WTC11 (cell line): Measurements from ENCODE around the gene LASP1NB.
"Not testable (repeated sequence)": the region's sequence is repeated elsewhere in the genome, so short reads cannot be mapped to it uniquely, and the experiment has no call there.

Experiments used
- ATAC-seq: fragments of 200-7000 bp; cut with Tn5 transposase; 2 replicates; pipeline ENCODE4 v1.10.0; 2021; ENCODE audit warnings: mild to moderate bottlenecking, moderate library complexity
- CTCF ChIA-PET: fragments of 300-600 bp; sonication (Branson Sonifier 250); formaldehyde crosslinking; loops from one replicate; lab custom pipeline; 2021; ENCODE audit warnings: antibody characterized with exemption; lab: Charles Lee
- POLR2A ChIA-PET: fragments of 350-600 bp; sonication (Branson Sonifier 250); formaldehyde crosslinking; loops from one replicate; lab custom pipeline; 2021; ENCODE audit warnings: antibody characterized with exemption; lab: Charles Lee
- DNase-seq: peaks from one replicate; pipeline ENCODE4 v3.0.0; 2021; ENCODE audit warnings: low spot score
- H3K27ac Mint-ChIP-seq: 2 replicates; pipeline ENCODE4 v1.8.0; 2021; ENCODE audit warnings: mixed read lengths
- H3K27me3 Mint-ChIP-seq: 2 replicates; pipeline ENCODE4 v1.8.0; 2021; ENCODE audit warnings: low read depth, mild to moderate bottlenecking, moderate library complexity, mixed read lengths
- H3K36me3 Mint-ChIP-seq: 2 replicates; pipeline ENCODE4 v1.8.0; 2021; ENCODE audit warnings: mixed read lengths
- H3K4me1 Mint-ChIP-seq: 2 replicates; pipeline ENCODE4 v1.8.0; 2022; ENCODE audit warnings: mixed read lengths
- H3K4me3 Mint-ChIP-seq: 2 replicates; pipeline ENCODE4 v1.8.0; 2021; ENCODE audit warnings: mild to moderate bottlenecking, moderate library complexity, mixed read lengths
- H3K9me3 Mint-ChIP-seq: 2 replicates; pipeline ENCODE4 v1.8.0; 2021; ENCODE audit warnings: mixed read lengths
- ATF1 ChIP-seq: sonication (generic); formaldehyde crosslinking; IDR thresholded peaks from 2 replicates; pipeline ENCODE4 v1.8.1; 2023; ENCODE audit warnings: mild to moderate bottlenecking, moderate library complexity, missing genetic modification reagents
- ATF6 ChIP-seq: sonication (generic); formaldehyde crosslinking; IDR thresholded peaks from 2 replicates; pipeline ENCODE4 v1.8.1; 2023; ENCODE audit warnings: mild to moderate bottlenecking, missing genetic modification reagents
- IRF1 ChIP-seq: sonication (generic); formaldehyde crosslinking; IDR thresholded peaks from 2 replicates; pipeline ENCODE4 v1.8.0; 2023; ENCODE audit warnings: missing genetic modification reagents
- IRF2 ChIP-seq: sonication (generic); formaldehyde crosslinking; IDR thresholded peaks from 2 replicates; pipeline ENCODE4 v1.8.0; 2022; ENCODE audit warnings: low read depth, missing genetic modification reagents, borderline replicate concordance
- NR2C2 ChIP-seq: sonication (generic); formaldehyde crosslinking; IDR thresholded peaks from 2 replicates; pipeline ENCODE4 v1.8.0; 2022; ENCODE audit warnings: mild to moderate bottlenecking, missing genetic modification reagents
- TEAD1 ChIP-seq: sonication (generic); formaldehyde crosslinking; IDR thresholded peaks from 2 replicates; pipeline ENCODE4 v1.8.0; 2022; ENCODE audit warnings: mild to moderate bottlenecking, missing genetic modification reagents
- ZNF219 ChIP-seq: sonication (generic); formaldehyde crosslinking; IDR thresholded peaks from 2 replicates; pipeline ENCODE4 v1.8.0; 2023; ENCODE audit warnings: missing genetic modification reagents, mild to moderate bottlenecking, borderline replicate concordance
- ZNF317 ChIP-seq: sonication (generic); formaldehyde crosslinking; IDR thresholded peaks from 2 replicates; pipeline ENCODE4 v1.8.1; 2023; ENCODE audit warnings: low read depth, mild to moderate bottlenecking, moderate library complexity, missing genetic modification reagents, borderline replicate concordance
- ZNF396 ChIP-seq: fragments of 250-450 bp; sonication (Bioruptor Pico); IDR thresholded peaks from 2 replicates; pipeline ENCODE4 v1.8.0; 2021; ENCODE audit warnings: mild to moderate bottlenecking, moderate library complexity, borderline replicate concordance
- TF ChIP-seq, protein P1 (sequence below): fragments of 250-450 bp; sonication (Bioruptor Pico); IDR thresholded peaks from 2 replicates; pipeline ENCODE4 v1.9.0; 2021; ENCODE audit warnings: moderate library complexity, mild to moderate bottlenecking, inconsistent platforms, borderline replicate concordance
- TF ChIP-seq, protein P2 (sequence below): sonication (generic); formaldehyde crosslinking; IDR thresholded peaks from 2 replicates; pipeline ENCODE4 v1.8.1; 2022; ENCODE audit warnings: mild to moderate bottlenecking, missing genetic modification reagents, moderate library complexity, borderline replicate concordance
- TF ChIP-seq, protein P3 (sequence below): sonication (generic); formaldehyde crosslinking; IDR thresholded peaks from 2 replicates; pipeline ENCODE4 v1.8.0; 2022; ENCODE audit warnings: mild to moderate bottlenecking, missing genetic modification reagents

Gene LASP1NB

DNA sequence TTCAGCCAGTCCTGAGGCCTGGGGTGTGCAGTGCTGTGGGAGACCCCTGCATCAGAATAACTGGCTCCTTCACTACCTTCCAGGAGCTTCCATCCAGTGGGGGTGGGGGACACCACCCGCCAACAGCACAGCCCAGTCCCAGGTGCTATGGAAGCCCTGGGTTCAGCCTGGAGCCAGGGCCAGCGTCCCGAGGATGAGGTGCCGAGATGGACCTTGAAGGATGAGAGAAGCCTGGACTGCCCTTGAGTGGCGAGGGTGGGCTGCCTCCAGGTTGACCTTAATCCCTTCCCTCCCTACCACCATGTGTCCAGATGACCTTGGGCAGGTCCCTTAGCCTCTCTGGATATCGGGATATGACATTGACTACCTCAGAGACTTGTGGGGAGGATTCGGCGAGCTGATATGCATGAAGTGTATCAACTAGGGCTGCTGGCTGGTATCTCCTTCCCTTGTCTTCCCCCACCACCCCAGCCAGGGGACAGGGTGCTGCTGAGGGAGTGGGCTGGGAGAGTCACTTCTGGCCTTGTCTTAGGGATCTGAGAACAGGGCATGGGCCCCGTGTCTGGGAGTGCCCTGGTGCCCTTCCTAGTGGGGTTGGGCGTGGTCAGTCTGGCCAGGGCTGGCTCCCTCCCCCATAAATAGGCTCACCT lies 14.2 kb upstream of the LASP1NB start (continued):
- no peak for TF ChIP-seq ATF6 (CRISPR knock-in tag)
- TF ChIP-seq ATF1 (CRISPR knock-in tag) = no peak
- TF ChIP-seq TEAD1 (CRISPR knock-in tag) = no peak
- no peak for TF ChIP-seq NR2C2
- TF ChIP-seq IRF2 (CRISPR knock-in tag) = no peak

- POLR2A ChIA-PET, CTCF ChIA-PET, H3K4me3 Mint-ChIP-seq, H3K27ac Mint-ChIP-seq, ATAC-seq, H3K27me3 Mint-ChIP-seq, H3K9me3 Mint-ChIP-seq, DNase-seq: not testable (repeated sequence)
- Mint-ChIP-seq H3K4me1 (peaks cover 18% of the 10 kb centered on the region), H3K36me3 (peaks cover 17% of the 10 kb centered on the region)
Observed at GRCh38 chr17:38911731-38912081, 13.7 kb upstream of the LASP1NB start.

DNA sequence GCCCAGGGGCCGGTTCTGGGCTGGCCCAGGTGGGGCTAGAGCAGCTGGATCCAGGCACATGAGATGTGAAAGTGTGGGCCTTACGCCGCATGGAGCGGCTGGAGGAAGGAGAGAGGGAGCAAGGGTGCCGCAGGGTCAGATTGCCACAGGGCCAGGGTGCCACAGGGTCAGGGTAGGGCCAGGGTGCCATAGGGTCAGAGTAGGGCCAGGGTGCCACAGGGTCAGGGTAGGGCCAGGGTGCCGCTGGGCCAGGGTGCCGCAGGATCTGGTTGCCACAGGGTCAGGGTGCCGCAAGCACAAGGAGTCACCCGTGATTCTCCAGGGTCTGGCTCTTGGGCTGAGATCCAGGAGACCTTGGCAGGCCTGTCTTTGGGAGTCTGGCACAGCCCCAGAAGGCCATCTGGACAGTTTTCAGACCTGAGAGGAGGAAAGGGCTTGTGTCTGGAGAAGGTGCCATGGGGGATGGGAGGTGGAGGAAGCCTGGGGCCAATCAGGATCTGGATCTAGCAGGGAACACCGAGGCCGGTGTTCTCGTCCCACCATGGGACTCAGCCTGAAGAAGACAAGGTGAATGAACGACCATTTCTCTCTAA lies 13.1 kb upstream of the LASP1NB start:
- Mint-ChIP-seq H3K36me3 (peaks cover 17% of the 10 kb centered on the region), H3K27ac (no peak overlapping the region; the same call in 1 of the 2 replicates), H3K4me3 (no peak overlapping the region)
- CTCF ChIA-PET = interaction anchor here (1.2 to 1.5 kb wide), 4 partner anchors 10 to 28 kb away, joined by 3 to 7 read pairs (median 4); no protein-coding TSS in a partner anchor
- ATAC-seq = no peak
- POLR2A ChIA-PET = no interaction called here
- TF ChIP-seq, protein P1, sequence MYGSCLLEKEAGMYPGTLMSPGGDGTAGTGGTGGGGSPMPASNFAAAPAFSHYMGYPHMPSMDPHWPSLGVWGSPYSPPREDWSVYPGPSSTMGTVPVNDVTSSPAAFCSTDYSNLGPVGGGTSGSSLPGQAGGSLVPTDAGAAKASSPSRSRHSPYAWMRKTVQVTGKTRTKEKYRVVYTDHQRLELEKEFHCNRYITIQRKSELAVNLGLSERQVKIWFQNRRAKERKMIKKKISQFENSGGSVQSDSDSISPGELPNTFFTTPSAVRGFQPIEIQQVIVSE (CRISPR knock-in tag) = no peak
- TF ChIP-seq, protein P2, sequence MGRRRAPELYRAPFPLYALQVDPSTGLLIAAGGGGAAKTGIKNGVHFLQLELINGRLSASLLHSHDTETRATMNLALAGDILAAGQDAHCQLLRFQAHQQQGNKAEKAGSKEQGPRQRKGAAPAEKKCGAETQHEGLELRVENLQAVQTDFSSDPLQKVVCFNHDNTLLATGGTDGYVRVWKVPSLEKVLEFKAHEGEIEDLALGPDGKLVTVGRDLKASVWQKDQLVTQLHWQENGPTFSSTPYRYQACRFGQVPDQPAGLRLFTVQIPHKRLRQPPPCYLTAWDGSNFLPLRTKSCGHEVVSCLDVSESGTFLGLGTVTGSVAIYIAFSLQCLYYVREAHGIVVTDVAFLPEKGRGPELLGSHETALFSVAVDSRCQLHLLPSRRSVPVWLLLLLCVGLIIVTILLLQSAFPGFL (CRISPR knock-in tag) = no peak
- TF ChIP-seq, protein P3, sequence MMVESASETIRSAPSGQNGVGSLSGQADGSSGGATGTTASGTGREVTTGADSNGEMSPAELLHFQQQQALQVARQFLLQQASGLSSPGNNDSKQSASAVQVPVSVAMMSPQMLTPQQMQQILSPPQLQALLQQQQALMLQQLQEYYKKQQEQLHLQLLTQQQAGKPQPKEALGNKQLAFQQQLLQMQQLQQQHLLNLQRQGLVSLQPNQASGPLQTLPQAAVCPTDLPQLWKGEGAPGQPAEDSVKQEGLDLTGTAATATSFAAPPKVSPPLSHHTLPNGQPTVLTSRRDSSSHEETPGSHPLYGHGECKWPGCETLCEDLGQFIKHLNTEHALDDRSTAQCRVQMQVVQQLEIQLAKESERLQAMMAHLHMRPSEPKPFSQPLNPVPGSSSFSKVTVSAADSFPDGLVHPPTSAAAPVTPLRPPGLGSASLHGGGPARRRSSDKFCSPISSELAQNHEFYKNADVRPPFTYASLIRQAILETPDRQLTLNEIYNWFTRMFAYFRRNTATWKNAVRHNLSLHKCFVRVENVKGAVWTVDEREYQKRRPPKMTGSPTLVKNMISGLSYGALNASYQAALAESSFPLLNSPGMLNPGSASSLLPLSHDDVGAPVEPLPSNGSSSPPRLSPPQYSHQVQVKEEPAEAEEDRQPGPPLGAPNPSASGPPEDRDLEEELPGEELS = no peak
- TF ChIP-seq ZNF396 (CRISPR knock-in tag) (no peak), ZNF219 (CRISPR knock-in tag) (no peak), ZNF317 (CRISPR knock-in tag) (no peak), IRF1 (CRISPR knock-in tag) (no peak)
- TF ChIP-seq, all 79 proteins: peak for 0
- no peaks in the 10 kb centered on the region for H3K27me3 Mint-ChIP-seq
- DNase-seq = no peak
- H3K4me1 Mint-ChIP-seq = peaks cover 13% of the 10 kb centered on the region
- H3K9me3 Mint-ChIP-seq = no peaks in the 10 kb centered on the region
